Esophagus muscularis mucosa (tissue), 4 donors: ENCODE results near the gene C1S. TPM values are rescaled to one million over a fixed set of nuclear protein-coding genes. Genes with fewer than 3 reads are reported as not detected.

Experiments
- DNase-seq: peaks from one replicate; pipeline ENCODE4 v3.0.0-alpha.2; 2017; ENCODE audit errors: extremely low spot score
- H3K27ac ChIP-seq, 4 donors: fragments of 200-600 bp; sonication (generic); replicated peaks in 1 of 4; 1 replicate in 3 of 4; 2 replicates in 1 of 4; pipeline ENCODE4 v1.5.1; 2016 to 2019; ENCODE audit warnings: mild to moderate bottlenecking in 1 of 4
- H3K27me3 ChIP-seq, 4 donors: fragments of 200-600 bp; sonication (generic); one replicate each; pipeline versions ENCODE4 v1.5.1 to v1.6.0; 2016 to 2019
- H3K36me3 ChIP-seq, 4 donors: fragments of 200-600 bp; sonication (generic); one replicate each; pipeline ENCODE4 v1.5.1; 2016 to 2019
- H3K4me1 ChIP-seq, 4 donors: fragments of 200-600 bp; sonication (generic); one replicate each; pipeline ENCODE4 v1.5.1; 2016 to 2019
- H3K4me3 ChIP-seq, 4 donors: fragments of 200-600 bp; sonication (generic); 1 replicate in 2 of 4; 2 replicates in 2 of 4; pipeline ENCODE4 v1.5.1; 2016 to 2019; ENCODE audit warnings: mild to moderate bottlenecking in 4 of 4, moderate library complexity in 1 of 4
- H3K9me3 ChIP-seq, 4 donors: fragments of 200-600 bp; sonication (generic); 1 replicate in 3 of 4; 2 replicates in 1 of 4; pipeline ENCODE4 v1.5.1; 2016 to 2019
- EP300 ChIP-seq: sonication (generic); formaldehyde crosslinking; IDR thresholded peaks from one replicate; pipeline ENCODE4 v1.6.1; 2017; ENCODE audit warnings: antibody characterized with exemption
- POLR2A ChIP-seq: fragments of 450-650 bp; IDR thresholded peaks from one replicate; pipeline ENCODE4 v1.6.1; 2017; ENCODE audit warnings: antibody characterized with exemption, moderate library complexity, mild to moderate bottlenecking, low read depth
- POLR2AphosphoS5 ChIP-seq, 2 donors: sonication (generic); formaldehyde crosslinking; IDR thresholded peaks; one replicate each; pipeline ENCODE4 v1.6.1; 2017; ENCODE audit warnings: antibody characterized with exemption in 2 of 2
- WGBS: methylation state at CpG from one replicate; pipeline ENCODE4 v1.1.5; 2018; 5-methylcytosine and 5-hydroxymethylcytosine counted together
- intact Hi-C: fragments of 100-400 bp; cut with DNase I; formaldehyde crosslinking; loops from one replicate; pipeline ENCODE4 v1.15.1; 2023
- total RNA-seq, 4 donors: library from RNA; depleted of rRNA; stranded (reverse); fragments of >200 nt; gene quantifications; one replicate each; pipeline versions ENCODE4 v1.1.0 to v1.2.1, GENCODE V29; 2016
- TF ChIP-seq, protein P1 (sequence below), 3 experiments: fragments of 200-600 bp in 2 of 3; fragments of 450-650 bp in 1 of 3; sonication (generic) in 2 of 3; IDR thresholded peaks; one replicate each; pipeline ENCODE4 v1.5.1; 2017 to 2019; ENCODE audit warnings: antibody characterized with exemption in 3 of 3, mild to moderate bottlenecking in 2 of 3, moderate library complexity in 1 of 3

C1S gene
- total RNA-seq, 4 donors from 2014 or later, result 454 to 549 (median 512) TPM

DNA sequence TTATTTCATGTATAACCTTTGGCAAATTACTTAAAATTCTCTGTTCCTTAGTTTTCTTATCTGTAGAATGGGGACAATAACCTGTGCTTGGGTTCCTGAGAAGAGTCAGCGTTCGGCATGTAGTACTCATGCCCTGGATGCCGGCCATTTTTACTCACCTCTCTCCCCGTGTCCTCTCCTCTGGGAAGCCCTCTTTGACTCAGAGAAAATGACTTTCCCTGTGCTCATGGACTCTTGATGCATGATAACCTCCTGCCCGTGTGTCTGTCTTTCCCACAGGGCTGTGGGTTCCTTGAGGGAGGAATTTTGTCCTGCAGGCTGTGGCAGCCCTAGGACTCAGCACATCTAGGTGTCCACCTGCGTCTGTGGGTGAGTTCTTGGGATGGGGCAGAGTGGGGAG, 54.3 kb downstream of the C1S start:
- DNase-seq, result no peak
- no peak for TF ChIP-seq POLR2AphosphoS5 (IDR thresholded peaks at IDR 0.05)
- TF ChIP-seq EP300, result no peak
- no peak for TF ChIP-seq POLR2A
- TF ChIP-seq, protein P1, sequence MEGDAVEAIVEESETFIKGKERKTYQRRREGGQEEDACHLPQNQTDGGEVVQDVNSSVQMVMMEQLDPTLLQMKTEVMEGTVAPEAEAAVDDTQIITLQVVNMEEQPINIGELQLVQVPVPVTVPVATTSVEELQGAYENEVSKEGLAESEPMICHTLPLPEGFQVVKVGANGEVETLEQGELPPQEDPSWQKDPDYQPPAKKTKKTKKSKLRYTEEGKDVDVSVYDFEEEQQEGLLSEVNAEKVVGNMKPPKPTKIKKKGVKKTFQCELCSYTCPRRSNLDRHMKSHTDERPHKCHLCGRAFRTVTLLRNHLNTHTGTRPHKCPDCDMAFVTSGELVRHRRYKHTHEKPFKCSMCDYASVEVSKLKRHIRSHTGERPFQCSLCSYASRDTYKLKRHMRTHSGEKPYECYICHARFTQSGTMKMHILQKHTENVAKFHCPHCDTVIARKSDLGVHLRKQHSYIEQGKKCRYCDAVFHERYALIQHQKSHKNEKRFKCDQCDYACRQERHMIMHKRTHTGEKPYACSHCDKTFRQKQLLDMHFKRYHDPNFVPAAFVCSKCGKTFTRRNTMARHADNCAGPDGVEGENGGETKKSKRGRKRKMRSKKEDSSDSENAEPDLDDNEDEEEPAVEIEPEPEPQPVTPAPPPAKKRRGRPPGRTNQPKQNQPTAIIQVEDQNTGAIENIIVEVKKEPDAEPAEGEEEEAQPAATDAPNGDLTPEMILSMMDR (IDR thresholded peaks at IDR 0.05), result no peak
- intact Hi-C loops, result loop anchor here (5.0 kb wide), 2 partner anchors 168 to 243 kb away; partner anchors contain the start of gene SPSB2

DNA sequence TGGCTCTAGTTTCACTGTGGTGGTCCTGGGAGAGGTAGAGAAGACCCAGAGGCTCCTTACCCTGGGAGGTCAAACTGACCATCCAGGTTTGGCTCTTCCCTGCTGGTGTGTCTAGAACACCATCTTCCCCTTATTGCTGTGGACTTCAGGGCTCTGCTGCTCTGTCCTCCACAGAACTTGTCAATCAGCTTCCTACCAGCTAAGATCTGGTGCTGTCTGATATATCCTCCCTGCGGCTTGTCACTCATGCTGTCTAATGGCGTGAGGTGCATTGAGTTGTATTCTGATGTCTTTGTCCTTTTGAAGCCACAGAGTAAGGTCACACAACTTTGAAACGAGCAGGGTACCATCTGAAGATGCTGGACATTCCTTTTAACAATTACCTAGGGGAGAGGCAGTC, 55.7 kb downstream of the C1S start:
- peaks cover 0 to 24% (median 23%) of the 10 kb centered on the region in 4 donors for H3K4me1 ChIP-seq
- no peak overlapping the region for H3K27ac ChIP-seq
- no peaks in the 10 kb centered on the region for H3K27me3 ChIP-seq
- H3K4me3 ChIP-seq, result no peak overlapping the region
- DNase-seq, result no peak
- H3K36me3 ChIP-seq, result peaks cover 0 to 33% (median 3%) of the 10 kb centered on the region in 4 donors
- TF ChIP-seq EP300, result no peak
- intact Hi-C loops, result no loop called here
- H3K9me3 ChIP-seq, result no peaks in the 10 kb centered on the region
- 83% methylated on average over 3 of the region's 3 CpGs for WGBS

More for the DNA sequence above, 54.3 kb downstream of the C1S start:
- WGBS, result 91% methylated on average over 6 of the region's 6 CpGs
- Histone ChIP-seq H3K27ac (no peak overlapping the region), H3K36me3 (peaks cover 0 to 33% (median 3%) of the 10 kb centered on the region in 4 donors), H3K27me3 (no peaks in the 10 kb centered on the region), H3K4me1 (peaks cover under 1 to 31% (median 26%) of the 10 kb centered on the region in 4 donors), H3K9me3 (no peaks in the 10 kb centered on the region), H3K4me3 (no peak overlapping the region)

DNA sequence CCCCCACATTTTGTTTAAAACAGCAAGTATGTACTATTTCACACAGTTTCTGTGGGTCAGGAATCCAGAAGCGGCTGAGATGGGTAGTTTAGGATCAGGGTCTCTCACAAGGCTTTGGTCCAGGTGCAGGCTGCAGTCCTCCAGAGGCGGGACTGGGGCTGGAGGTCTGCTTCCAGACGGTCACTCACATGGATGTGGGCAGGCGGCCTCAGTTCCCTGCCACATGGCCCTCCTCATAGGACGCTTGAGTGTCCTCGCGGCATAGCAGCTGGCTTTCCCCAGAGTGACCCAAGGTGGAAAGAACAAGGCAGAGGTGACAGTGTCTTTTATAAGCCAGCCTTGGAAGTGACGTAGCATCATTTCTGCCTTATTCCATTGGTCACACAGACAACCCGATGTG, 56.4 kb downstream of the C1S start:
- DNase-seq, result no peak
- no peaks in the 10 kb centered on the region for H3K27me3 ChIP-seq

DNA sequence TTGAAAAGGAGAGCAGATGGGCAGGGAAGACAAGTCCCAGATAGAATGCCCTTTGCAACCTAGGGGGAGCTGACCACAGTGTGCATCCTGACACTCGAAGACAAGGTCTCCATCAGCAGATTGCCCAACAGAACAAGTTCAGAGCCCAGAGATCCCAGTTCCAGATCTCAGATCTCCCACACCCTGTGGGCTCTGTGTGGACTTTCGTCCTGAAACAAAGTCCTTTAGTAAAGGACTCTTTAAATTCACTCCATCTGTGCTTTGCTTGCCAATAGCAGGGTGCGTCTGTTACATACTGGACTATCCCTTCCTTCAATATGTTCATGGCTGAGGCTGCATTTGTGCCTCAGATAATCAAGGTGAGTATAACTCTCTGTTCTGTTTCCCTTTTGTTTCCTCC, 57.2 kb downstream of the C1S start:
- Histone ChIP-seq H3K9me3 (no peaks in the 10 kb centered on the region), H3K36me3 (peaks cover 0 to 33% (median 3%) of the 10 kb centered on the region in 4 donors), H3K4me3 (no peak overlapping the region), H3K27me3 (no peaks in the 10 kb centered on the region), H3K4me1 (peaks cover 2 to 18% (median 16%) of the 10 kb centered on the region in 4 donors), H3K27ac (no peak overlapping the region)
- no peak for DNase-seq
- TF ChIP-seq POLR2AphosphoS5 (IDR thresholded peaks at IDR 0.05) (no peak), EP300 (no peak), POLR2A (no peak)
- TF ChIP-seq, protein P1 (IDR thresholded peaks at IDR 0.05), result no peak
- intact Hi-C loops, result no loop called here
- 84% methylated on average over 3 of the region's 3 CpGs for WGBS

More for the DNA sequence above, 56.4 kb downstream of the C1S start:
- Histone ChIP-seq H3K4me3 (no peak overlapping the region), H3K9me3 (no peaks in the 10 kb centered on the region), H3K4me1 (peaks cover 0 to 19% (median 18%) of the 10 kb centered on the region in 4 donors), H3K36me3 (peaks cover 0 to 33% (median 3%) of the 10 kb centered on the region in 4 donors), H3K27ac (no peak overlapping the region)
- WGBS, result 82% methylated on average over 9 of the region's 9 CpGs
- intact Hi-C loops, result no loop called here
- no peak for TF ChIP-seq POLR2AphosphoS5 (IDR thresholded peaks at IDR 0.05)

DNA sequence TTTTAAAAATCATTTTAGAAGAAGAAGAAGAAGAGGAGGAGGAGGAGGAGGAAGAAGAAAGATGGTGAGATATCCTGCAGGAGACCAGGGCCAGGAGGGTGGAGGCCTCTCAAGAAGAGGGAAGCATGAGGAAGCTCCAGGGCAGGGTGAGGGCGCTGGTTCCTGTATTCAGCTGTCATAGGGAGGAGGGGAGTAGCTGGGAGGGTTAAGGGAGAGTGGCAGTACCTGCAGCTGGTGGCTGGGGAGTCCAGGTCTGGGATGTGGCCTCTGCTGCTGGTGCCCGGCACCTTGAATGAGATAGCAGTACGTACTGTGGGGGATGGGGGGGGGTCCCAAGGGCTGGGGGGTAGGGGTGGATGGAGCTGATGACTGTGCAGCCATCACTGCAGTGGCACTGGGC, 58.4 kb downstream of the C1S start:
- H3K9me3 ChIP-seq, result no peaks in the 10 kb centered on the region
- WGBS, result 89% methylated on average over 3 of the region's 3 CpGs
- intact Hi-C loops, result no loop called here
- peaks cover 7 to 19% (median 12%) of the 10 kb centered on the region in 4 donors for H3K4me1 ChIP-seq
- no peak overlapping the region for H3K27ac ChIP-seq
- H3K27me3 ChIP-seq, result no peaks in the 10 kb centered on the region
- peaks cover 0 to 33% (median 3%) of the 10 kb centered on the region in 4 donors for H3K36me3 ChIP-seq
- DNase-seq, result no peak
- H3K4me3 ChIP-seq, result no peak overlapping the region
- no peak for TF ChIP-seq POLR2AphosphoS5 (IDR thresholded peaks at IDR 0.05)
- TF ChIP-seq POLR2A, result no peak
- TF ChIP-seq, protein P1 (IDR thresholded peaks at IDR 0.05), result no peak
- no peak for TF ChIP-seq EP300

DNA sequence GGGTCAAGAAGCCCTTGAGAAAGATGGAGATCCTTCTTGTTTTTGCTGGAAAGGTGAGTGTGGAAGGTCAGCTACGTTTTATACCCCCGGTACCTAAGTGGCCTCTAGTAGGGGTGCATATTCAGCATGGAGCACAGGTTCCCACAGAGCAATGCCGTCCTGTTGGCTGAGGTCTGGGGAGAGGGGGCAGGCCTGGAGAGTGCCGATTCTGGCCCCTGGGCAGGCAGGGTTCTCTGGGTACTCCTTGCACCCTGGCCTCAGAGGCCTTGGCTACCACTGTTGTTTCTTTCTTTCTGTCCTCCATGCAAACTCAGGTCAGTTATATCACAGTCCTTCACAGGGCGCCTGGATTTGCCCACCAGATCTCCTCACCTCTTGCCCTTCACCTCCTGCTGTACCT, 59.6 kb downstream of the C1S start:
- Histone ChIP-seq H3K27me3 (no peaks in the 10 kb centered on the region), H3K27ac (no peak overlapping the region), H3K36me3 (peaks cover 0 to 30% (median 3%) of the 10 kb centered on the region in 4 donors), H3K4me3 (no peak overlapping the region), H3K4me1 (peaks cover 7 to 20% (median 12%) of the 10 kb centered on the region in 4 donors), H3K9me3 (no peaks in the 10 kb centered on the region)
- intact Hi-C loops, result no loop called here
- no peak for DNase-seq
- TF ChIP-seq, protein P1 (IDR thresholded peaks at IDR 0.05), result no peak
- TF ChIP-seq EP300 (no peak), POLR2AphosphoS5 (IDR thresholded peaks at IDR 0.05) (no peak), POLR2A (no peak)
- WGBS, result 81% methylated on average over 3 of the region's 5 CpGs
